Motor neuron (in vitro differentiated cells): ENCODE measurements around the gene ZNF70. TPM values are rescaled to one million over a fixed set of nuclear protein-coding genes. Genes with fewer than 3 reads are reported as not detected.

ENCODE experiments used
- ATAC-seq, 8 experiments: fragments of 200-7000 bp; cut with Tn5 transposase; replicated peaks in 6 of 8; 2 replicates each; pipeline ENCODE4 v1.8.0; 2021; ENCODE audit warnings: mild to moderate bottlenecking in 8 of 8, moderate library complexity in 8 of 8
- H3K27ac ChIP-seq, 2 donors: fragments of 250-450 bp; sonication (Bioruptor Pico); 2 replicates each; pipeline ENCODE4 v1.9.0; 2021; ENCODE audit warnings: antibody characterized with exemption in 2 of 2, mild to moderate bottlenecking in 2 of 2, moderate library complexity in 1 of 2
- H3K4me1 ChIP-seq, 2 donors: fragments of 250-450 bp; sonication (Bioruptor Pico); replicated peaks in 1 of 2; 2 replicates each; pipeline ENCODE4 v1.6.1; 2021; ENCODE audit warnings: antibody characterized with exemption in 2 of 2, mild to moderate bottlenecking in 2 of 2, moderate library complexity in 1 of 2
- H3K4me3 ChIP-seq, 5 donors: fragments of 250-450 bp; sonication (Bioruptor Pico); 2 replicates each; pipeline ENCODE4 v1.9.0; 2021; ENCODE audit warnings: antibody characterized with exemption in 5 of 5, mild to moderate bottlenecking in 5 of 5, moderate library complexity in 4 of 5
- WGBS, 10 experiments: fragments of 450-650 bp; shearing (Covaris generic); methylation state at CpG; one replicate each; pipeline ENCODE4 v1.0.0; 2022; 5-methylcytosine and 5-hydroxymethylcytosine counted together
- in situ Hi-C, 9 experiments: fragments of 400-800 bp; cut with MboI; loops; one replicate each; pipeline ENCODE4 v1.15.0; 2021; ENCODE audit warnings: low sequenced_read_pairs in 9 of 9, low pct_unique_long_range_greater_than_20kb in 2 of 9; ENCODE audit not compliant: unreplicated experiment in 9 of 9
- total RNA-seq, 8 experiments: library from RNA; unstranded; fragments of 300-600 nt; gene quantifications; 2 replicates each; pipeline versions ENCODE4 v1.2.3 to v1.2.4, GENCODE V29; 2022

ZNF70 gene
- total RNA-seq, 8 experiments from 2014 or later, result 5.7 to 11.1 (median 7.8) TPM

DNA sequence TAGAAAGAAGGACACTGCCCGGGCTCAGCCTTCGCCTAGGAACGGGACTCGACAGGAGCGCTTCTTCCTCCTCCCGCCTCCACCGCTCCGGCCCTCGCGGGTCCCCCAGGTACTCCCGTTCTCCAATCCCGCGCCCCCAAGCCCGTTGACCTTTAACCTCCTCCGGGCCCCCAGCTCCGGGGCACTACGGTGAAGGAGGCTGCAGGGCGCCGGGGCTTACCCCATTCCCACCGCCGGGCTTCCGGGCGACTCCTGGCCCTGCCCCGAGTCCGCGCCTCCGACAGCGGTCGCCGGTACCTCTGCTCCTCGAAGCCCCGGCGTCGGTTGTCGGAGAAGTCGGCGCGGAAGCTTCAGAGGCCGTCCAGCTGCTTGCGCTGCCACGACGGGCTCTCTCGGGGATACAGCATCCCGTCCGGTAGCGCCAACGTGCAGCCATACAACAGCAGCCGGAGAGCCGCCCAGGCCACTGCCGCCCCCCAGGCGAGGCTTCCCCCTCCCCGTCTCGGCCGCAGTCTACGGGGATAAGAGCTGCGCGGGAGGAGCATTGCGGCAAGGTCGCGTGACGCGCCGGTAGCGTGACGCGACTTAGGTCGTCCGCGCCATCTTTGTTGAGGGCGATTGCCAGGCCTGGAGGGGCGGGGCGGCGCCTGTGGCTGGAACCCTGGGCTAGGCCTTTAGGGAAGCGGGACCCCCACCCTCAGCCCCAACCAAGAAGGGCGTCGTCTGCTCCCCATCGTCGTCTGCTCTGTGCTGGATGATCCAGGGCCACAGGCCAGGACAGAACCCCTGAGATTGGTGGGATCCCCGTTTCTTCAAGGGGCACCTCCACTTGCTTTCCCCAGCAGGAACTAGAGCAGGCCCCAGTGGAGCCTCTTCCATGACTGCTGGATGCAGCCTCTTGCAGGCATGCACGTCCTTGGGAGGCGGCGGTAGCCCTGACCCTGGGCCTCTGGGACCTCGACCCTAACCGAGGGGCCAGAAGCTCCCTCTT is 33.8 kb downstream of the ZNF70 start:
- peak; percentile 93 to 97 (median 94) for ATAC-seq
- in situ Hi-C loops, result no loop called here

DNA sequence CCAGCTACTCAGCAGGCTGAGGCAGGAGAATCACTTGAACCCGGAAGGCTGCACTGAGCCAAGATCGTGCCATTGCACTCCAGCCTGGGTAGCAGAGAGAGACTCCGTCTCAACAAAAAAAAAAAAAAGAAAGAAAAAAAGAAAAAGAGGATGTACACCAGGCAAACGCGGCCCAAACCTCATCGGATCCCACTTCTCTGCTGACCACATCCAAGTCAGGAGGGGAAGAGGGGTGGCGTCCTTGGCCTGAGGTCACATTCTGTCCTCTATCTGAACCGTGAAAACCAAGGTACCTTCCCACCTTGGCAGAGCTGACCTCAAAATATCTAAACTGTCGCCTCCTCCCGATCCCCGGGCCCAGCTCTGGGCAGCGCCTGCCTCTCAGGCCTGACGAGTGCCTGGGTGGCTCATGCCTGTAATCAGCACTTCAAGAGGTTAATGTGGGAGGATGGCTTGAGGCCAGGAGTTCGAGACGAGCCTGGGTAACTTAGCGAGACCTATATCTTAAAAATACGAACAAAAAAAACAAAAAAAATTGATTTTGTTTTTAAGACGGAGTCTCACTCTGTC is 35.0 kb downstream of the ZNF70 start:
- Histone ChIP-seq H3K27ac (no peak overlapping the region), H3K4me1 (peaks cover 5 to 11% of the 10 kb centered on the region in 2 donors), H3K4me3 (peak overlapping the region in 3 of 5 donors; percentile 53 to 65 (median 61))
- WGBS, 10 experiments, result 9 to 100% (median 88%) methylated on average over 1 to 12 of the region's 18 CpGs
- no peak for ATAC-seq
- in situ Hi-C loops, result no loop called here

More for the DNA sequence above, 33.8 kb downstream of the ZNF70 start:
- H3K27ac ChIP-seq, result peak overlapping the region; percentile 54 to 78
- 0 to 73% (median 0%) methylated on average over 1 to 11 of the region's 84 CpGs; no CpG with 5 or more reads in 5 of the 10 experiments for WGBS, 10 experiments
- H3K4me3 ChIP-seq, result peak overlapping the region; percentile 53 to 85 (median 65)
- peaks cover 7 to 13% of the 10 kb centered on the region in 2 donors for H3K4me1 ChIP-seq

DNA sequence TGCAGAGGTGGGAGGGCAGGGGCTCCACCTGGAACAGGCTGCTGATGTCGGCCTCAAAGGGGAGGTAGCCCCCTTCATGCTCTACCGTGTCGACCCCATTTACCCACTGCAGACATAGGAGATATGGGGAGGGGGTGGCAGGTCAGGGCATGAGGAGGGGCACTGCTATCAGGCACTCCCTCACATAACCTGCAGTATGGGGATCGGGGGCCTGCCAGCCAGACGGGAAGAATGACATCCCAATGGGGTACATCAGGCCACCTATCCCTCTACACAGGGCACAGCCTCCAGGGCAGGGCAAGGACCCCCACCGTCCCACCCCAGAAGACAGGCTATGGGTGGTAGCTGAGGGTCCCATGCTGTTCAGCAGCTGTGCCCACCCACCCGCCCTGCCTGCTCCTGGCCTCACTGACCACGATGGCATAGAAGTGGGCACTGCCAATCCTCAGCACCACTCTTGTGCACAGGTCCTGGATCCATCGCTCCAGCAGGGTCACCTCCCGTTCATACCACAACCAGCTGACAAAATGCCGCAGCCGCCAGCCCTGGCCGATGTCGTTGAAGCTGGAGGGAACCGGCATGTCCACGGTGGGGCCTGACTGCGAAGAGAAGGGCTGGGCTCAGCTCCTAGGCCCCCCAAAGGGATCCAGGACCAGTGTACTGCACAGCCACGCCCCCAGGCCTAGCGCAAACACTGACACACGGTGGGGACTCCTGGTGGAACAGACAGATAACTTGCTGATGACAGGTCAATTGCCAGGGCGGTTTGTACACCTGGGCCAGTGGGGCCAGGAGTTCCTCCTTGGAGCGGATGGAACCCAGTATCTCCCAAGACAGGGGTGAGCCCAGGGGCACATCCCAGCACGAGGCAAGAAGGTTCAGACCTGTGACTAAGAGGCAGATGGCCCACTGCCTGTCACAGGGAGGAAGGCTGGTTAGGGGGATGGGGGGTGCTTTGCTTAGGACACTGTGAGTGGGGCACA is 36.0 kb downstream of the ZNF70 start:
- WGBS, 10 experiments, result 86 to 100% methylated on average over 1 to 6 of the region's 23 CpGs; no CpG with 5 or more reads in 8 of the 10 experiments
- in situ Hi-C loops, result no loop called here
- no peak for ATAC-seq
- Histone ChIP-seq H3K27ac (no peak overlapping the region), H3K4me1 (peaks cover 5 to 11% of the 10 kb centered on the region in 2 donors), H3K4me3 (no peak overlapping the region)

DNA sequence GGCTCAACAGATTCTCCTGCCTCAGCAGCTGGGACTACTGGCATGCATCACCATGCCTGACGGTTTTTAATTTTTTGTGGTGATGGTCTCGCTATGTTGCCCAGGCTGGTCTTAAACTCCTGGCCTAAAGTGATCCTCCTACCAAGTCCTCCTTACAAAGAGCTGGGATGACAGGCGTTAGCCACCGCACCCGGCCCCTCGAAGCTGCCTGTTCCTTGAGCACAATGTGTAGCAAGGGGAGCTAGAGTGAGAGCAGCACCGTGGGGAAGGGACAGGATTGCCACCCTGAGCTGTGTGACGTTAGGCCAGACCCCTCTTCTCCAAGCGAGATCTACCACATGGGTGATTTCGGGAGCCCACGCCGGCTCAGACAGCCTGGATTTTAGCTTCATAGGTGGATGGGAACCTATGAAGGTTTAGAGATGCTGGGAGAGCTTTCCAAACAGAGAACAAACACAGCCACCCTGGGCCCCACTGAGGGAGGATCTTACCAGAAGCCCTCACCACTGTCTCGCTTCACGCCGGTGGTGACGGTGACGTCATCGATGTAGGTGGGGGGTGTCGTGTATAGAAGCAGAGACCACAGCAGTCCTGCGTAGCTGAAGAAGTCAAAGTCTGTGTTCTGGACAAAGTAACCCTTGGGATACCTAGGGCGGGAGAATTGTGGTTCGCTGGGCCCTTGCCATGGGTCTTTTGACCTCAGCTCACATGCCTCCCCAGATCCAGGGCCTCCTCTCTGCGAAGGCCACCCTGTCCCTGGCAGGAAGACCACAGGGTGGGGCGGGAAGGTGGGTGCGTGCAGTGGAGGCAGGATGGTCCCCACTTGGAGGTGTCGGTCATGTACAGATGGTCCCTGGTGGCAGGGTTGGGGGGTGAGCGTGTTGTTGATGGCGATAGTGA is 37.0 kb downstream of the ZNF70 start:
- Histone ChIP-seq H3K4me3 (no peak overlapping the region), H3K27ac (no peak overlapping the region), H3K4me1 (peaks cover 5 to 11% of the 10 kb centered on the region in 2 donors)
- 80 to 100% (median 94%) methylated on average over 1 to 9 of the region's 28 CpGs; no CpG with 5 or more reads in 2 of the 10 experiments for WGBS, 10 experiments
- in situ Hi-C loops, result no loop called here
- no peak for ATAC-seq

DNA sequence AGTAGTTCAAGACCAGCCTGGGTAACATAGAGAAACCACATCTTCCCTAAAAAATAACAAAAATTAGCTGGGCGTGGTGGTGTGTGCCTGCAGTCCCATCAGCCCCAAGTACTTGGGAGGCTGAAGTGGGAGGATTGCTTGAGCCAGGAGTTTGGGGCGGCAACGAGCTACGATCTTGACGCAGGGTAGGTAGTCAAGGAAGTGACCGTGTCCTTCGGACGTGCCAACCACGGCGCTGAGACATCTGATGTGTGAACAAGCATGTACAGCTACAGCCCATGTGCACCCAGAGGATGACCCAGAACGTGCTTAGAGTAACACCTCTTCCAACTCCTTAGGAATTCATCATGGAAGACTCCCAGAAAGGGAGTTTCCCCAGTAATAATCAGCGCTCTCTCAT is 38.7 kb downstream of the ZNF70 start:
- Histone ChIP-seq H3K4me3 (no peak overlapping the region), H3K4me1 (peaks cover 2 to 7% of the 10 kb centered on the region in 2 donors), H3K27ac (no peak overlapping the region)
- no peak for ATAC-seq
- 70 to 100% (median 94%) methylated on average over 1 to 10 of the region's 12 CpGs; no CpG with 5 or more reads in 3 of the 10 experiments for WGBS, 10 experiments
- in situ Hi-C loops, result no loop called here

DNA sequence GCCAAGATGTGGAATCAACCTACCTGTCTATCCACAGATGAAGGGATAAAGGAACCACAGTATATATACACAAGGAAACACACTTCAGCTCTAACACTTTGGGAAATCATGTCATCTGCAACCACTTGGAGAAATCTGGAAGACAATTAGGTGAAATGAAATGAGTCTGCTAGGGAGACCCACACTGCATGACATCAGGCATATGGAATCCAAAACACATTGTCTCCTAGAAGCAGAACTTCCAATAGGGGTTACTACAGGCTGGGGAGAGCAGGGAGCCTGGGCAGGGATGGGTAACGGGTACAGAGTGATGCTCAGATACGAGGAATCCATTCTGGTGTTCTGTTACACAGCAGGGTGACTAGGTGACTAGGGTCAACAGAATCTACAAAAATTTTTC is 41.8 kb downstream of the ZNF70 start:
- no peak for ATAC-seq
- H3K4me1 ChIP-seq, result no peaks in the 10 kb centered on the region
- no peak overlapping the region for H3K27ac ChIP-seq
- no peak overlapping the region for H3K4me3 ChIP-seq
- 40 to 100% (median 89%) methylated on average over 1 to 2 of the region's 2 CpGs; no CpG with 5 or more reads in 2 of the 10 experiments for WGBS, 10 experiments
- in situ Hi-C loops, result no loop called here

DNA sequence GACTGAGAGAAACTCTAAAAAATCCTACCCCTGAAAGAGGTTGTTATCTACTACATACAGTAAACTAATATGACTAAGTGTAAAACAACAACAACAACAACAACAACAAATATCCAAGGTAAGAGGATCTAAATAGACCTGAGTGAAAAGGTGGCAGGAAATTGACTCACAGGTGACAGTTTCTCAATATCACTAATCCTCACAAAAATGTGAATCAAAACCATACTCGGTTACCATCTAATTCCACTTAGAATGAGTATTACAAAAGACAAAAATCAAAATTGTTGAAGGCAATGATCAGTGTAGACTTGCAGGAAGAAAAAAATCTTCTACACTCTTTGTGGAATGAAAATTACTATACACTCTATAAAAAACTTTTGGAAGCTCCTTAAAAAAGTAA is 42.6 kb downstream of the ZNF70 start:
- H3K27ac ChIP-seq, result no peak overlapping the region
- WGBS, 10 experiments, result 92 to 100% (median 100%) methylated on average over 1 of the region's 1 CpG; no CpG with 5 or more reads in 5 of the 10 experiments
- ATAC-seq, result no peak
- no peaks in the 10 kb centered on the region for H3K4me1 ChIP-seq
- in situ Hi-C loops, result no loop called here
- H3K4me3 ChIP-seq, result no peak overlapping the region

DNA sequence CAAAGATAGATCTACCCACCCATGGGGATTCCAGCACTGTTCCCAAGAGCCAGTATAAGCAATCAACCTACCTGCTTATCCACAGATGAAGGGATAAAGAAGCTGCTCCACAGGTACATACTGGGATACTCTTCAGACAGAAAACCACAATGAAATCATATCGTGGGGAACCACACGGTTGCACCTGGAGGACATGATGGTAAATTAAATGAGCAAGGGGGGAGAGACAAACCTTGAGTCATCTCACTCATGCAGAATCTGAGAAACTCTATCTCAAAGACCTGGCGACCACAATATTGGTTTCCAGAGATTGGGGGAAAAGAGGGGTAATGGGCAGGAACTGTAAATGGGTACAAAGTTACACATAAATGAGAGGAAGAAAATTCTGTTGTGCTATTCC is 45.6 kb downstream of the ZNF70 start:
- 76 to 93% (median 88%) methylated on average over 1 to 3 of the region's 3 CpGs; no CpG with 5 or more reads in 3 of the 10 experiments for WGBS, 10 experiments
- Histone ChIP-seq H3K4me3 (no peak overlapping the region), H3K4me1 (no peaks in the 10 kb centered on the region), H3K27ac (no peak overlapping the region)
- in situ Hi-C loops, result no loop called here
- no peak for ATAC-seq

DNA sequence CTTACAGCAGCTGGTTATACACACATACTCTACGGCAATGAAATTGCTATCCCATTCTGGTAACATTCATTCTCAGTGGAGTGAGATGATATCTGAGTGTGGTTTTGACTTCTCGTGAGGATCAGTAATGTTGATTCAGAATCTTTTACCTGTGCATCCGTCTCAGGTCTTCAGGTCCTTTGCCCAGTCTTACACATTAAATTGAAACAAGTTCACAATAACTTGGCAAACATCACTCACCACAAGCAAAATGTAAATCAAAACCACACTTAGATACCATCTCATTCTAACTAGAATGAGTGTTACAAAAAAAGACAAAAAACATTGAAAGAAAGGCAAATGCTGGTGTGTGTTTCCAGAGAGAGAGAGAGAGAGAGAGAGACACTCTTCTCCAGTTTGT is 46.1 kb downstream of the ZNF70 start:
- Histone ChIP-seq H3K27ac (no peak overlapping the region), H3K4me1 (no peaks in the 10 kb centered on the region), H3K4me3 (no peak overlapping the region)
- 81 to 100% (median 98%) methylated on average over 1 to 3 of the region's 3 CpGs; no CpG with 5 or more reads in 2 of the 10 experiments for WGBS, 10 experiments
- in situ Hi-C loops, result no loop called here
- ATAC-seq, result no peak

DNA sequence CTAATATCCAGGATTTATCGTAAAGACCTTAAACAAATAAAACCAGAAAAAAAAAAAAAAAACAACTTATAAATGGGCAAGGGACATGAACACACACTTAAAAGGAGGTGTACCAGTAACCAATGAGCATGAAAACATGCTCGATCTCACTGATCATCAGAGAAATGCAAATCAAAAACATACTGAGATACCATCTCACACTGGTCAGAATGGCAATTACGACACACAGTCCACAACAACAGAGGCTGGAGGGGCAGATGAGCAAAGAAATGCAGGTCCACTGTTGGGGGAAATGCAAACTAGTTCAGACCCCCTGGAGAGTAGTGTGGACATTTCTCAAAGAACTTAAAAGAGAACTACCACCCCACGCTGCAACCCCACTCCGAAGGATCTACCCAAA is 46.9 kb downstream of the ZNF70 start:
- WGBS, 10 experiments, result 75 to 100% (median 90%) methylated on average over 1 to 5 of the region's 5 CpGs
- in situ Hi-C loops, result no loop called here
- ATAC-seq, result no peak
- Histone ChIP-seq H3K27ac (no peak overlapping the region), H3K4me1 (no peaks in the 10 kb centered on the region), H3K4me3 (no peak overlapping the region)

DNA sequence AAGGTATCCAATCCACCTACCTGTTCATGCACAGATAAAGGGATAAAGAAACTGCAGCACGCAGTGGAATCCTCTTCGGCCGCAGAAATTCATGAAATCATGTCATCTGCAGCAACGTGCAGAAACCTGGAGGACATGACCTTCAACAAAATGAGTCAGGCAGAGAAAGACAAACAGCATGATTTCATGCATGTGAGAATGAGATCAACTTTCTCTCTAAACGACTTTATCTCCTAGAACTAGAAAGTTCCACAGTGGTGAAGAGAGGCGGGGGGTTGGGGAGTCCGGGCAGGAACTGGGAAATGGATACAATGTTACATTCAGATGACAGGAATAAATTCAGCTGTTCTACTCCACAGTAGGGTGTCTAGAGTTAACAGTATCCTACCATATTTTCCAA is 50.2 kb downstream of the ZNF70 start:
- 80 to 100% (median 96%) methylated on average over 1 to 4 of the region's 7 CpGs; no CpG with 5 or more reads in 3 of the 10 experiments for WGBS, 10 experiments
- H3K27ac ChIP-seq, result no peak overlapping the region
- in situ Hi-C loops, result no loop called here

More for the DNA sequence above, 50.2 kb downstream of the ZNF70 start:
- peak in 4 of 8 experiments; percentile 27 to 84 (median 65) for ATAC-seq
- no peaks in the 10 kb centered on the region for H3K4me1 ChIP-seq
- H3K4me3 ChIP-seq, result no peak overlapping the region
